HG02840 (cell line): ENCODE results near the gene FAAP100.
"Not testable (repeated sequence)": the region's sequence is repeated elsewhere in the genome, so short reads cannot be mapped to it uniquely, and the experiment has no call there.

Source experiments
- ATAC-seq: cut with Tn5 transposase; IDR thresholded peaks from one replicate; pipeline ENCODE4 v1.9.1; 2021; ENCODE audit warnings: mild to moderate bottlenecking, moderate library complexity, moderate number of reproducible peaks; ENCODE audit not compliant: unreplicated experiment, low FRiP score

Gene FAAP100

DNA sequence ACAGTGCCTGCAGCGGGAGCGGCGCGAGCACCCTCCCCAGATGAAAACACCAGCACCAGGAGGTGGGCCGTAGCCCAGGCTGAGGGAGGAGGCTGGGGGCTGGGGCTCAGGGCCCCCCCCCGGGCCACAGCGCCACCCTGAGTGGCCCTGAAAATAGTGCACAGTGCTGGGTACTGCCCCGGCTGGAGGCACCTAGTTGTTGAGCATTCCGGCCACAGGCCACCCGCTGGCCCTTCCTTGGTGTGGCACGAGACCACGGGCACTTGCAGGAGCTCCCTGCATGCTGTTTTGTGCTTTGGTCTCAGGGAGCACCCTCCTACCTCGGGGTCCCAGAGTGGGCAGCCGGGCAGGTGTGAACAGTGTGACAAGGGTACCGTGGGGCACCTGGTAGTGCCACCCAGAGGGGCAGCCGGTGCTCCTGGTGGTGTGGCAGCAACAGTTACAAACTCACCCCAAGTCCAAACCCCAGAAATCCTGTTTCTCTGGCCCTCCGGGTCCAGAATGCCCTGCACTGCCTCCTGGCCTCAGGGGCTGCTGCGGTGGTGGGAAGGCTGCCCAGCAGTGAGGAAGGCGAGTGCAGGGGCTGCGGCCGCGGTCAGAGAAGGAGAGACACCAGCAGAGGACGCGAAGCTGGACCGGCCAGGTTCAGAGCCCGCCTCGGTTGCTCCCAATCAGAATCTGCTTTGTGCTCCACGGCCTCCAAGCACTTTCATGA lies 12.0 kb downstream of the FAAP100 start:
- no peak for ATAC-seq

- no peak for ATAC-seq
Observed at GRCh38 chr17:81539571-81539900, 12.6 kb downstream of the FAAP100 start.

- ATAC-seq: no peak
Observed at GRCh38 chr17:81538651-81539570, 13.2 kb downstream of the FAAP100 start.

GRCh38 chr17:81537856-81538555 lies 14.1 kb downstream of the FAAP100 start:
- ATAC-seq: no peak

GRCh38 chr17:81537343-81537855 lies 14.8 kb downstream of the FAAP100 start:
- no peak for ATAC-seq

GRCh38 chr17:81536299-81537290 lies 15.6 kb downstream of the FAAP100 start:
- ATAC-seq: no peak

DNA sequence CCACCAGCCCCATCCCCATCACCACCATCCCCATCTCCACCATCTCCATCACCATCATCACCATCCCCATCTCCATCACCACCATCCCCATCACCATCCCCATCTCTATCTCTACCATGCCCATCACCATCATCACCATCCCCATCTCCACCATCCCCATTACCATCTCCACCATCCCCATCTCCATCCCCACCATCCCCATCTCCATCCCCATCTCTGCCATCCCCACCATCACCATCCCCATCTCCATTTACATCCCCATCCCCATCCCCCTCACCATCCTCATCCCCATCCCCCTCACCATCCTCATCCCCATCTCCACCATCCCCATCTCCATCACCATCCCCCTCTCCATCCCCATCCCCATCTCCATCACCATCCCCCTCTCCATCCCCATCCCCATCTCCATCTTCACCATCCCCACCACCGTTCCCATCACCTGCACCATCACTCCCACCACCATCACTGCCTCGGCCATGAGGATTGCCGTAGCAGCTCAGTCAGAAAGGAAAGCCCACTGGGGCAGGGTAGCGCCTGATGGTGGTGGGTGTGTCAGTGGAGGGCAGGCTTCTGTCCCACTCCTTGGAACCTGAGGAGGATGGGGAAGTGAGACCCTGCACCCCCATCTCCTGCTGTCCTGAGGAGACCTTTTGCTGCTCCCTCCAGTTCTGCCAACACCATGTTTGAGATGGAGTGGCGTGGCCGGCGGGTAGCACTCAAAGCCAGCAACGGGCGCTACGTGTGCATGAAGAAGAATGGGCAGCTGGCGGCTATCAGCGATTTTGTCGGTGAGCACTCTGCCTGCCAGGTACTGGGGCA lies 16.5 kb downstream of the FAAP100 start:
- no peak for ATAC-seq

DNA sequence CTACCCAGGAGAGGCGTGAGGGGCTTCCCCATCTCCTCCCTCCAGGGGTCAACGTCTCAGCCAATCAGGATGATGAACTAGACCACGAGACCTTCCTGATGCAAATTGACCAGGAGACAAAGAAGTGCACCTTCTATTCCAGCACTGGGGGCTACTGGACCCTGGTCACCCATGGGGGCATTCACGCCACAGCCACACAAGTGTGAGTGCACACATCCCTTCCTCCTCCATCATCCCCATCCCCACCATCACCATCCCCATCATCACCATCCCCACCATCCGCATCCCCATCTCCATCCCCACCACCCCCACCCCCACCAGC lies 17.2 kb downstream of the FAAP100 start:
- ATAC-seq: no peak

- no peak for ATAC-seq
Observed at GRCh38 chr17:81534157-81535006, 17.8 kb downstream of the FAAP100 start.

- ATAC-seq: no peak
Observed at GRCh38 chr17:81533339-81534141, 18.6 kb downstream of the FAAP100 start.

- no peak for ATAC-seq
Observed at GRCh38 chr17:81532490-81533287, 19.5 kb downstream of the FAAP100 start.

DNA sequence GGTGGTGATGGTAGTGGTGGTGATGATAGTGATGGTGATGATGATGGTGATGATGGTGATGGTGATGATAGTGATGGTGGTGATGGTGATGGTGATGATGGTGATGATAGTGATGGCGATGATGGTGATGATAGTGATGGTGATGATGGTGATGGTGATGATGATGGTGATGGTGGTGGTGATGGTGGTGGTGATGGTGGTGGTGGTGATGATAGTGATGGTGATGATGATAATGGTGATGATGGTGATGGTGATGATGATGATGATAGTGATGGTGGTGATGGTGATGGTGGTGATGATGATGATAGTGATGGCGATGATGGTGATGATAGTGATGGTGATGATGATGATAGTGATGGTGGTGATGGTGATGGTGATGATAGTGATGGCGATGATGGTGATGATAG lies 20.2 kb downstream of the FAAP100 start:
- not testable (repeated sequence) for ATAC-seq

DNA sequence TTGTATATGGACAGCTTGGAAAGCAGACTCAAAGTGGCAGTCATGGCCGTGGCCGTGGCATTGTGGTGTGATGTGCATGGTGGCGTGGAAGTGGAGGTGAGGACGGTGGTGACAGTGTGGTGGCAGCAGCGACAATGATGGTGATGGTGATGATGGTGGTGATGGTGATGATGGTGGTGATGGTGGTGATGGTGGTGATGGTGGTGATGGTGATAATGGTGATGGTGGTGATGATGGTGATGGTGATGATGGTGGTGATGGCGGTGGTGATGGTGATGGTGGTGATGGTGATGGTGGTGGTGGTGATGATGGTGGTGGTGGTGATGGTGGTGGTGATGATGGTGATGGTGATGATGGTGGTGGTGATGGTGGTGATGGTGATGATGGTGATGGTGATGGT lies 21.1 kb downstream of the FAAP100 start:
- not testable (repeated sequence) for ATAC-seq

- ATAC-seq: no peak
Observed at GRCh38 chr17:81529437-81529803, 22.7 kb downstream of the FAAP100 start.

GRCh38 chr17:81528651-81529436 lies 23.3 kb downstream of the FAAP100 start:
- no peak for ATAC-seq

DNA sequence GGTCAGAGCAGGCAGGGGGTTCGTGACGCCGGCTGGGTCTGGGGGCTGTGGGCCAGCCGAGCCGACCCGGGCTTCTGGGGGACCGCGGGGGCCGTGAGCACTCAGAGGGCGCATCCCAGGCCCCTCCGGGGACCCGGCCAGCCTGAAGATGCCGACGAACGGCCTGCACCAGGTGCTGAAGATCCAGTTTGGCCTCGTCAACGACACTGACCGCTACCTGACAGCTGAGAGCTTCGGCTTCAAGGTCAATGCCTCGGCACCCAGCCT lies 23.8 kb downstream of the FAAP100 start:
- ATAC-seq: no peak
